HL-60/S4 (cell line): Measurements from ENCODE around the gene PLA2G4D.

Source experiments
- in situ Hi-C: fragments of 300-500 bp; cut with MboI; formaldehyde crosslinking; loops from 2 replicates; pipeline ENCODE4 v1.14.3; 2022; ENCODE audit warnings: low sequenced_read_pairs

Gene PLA2G4D

GRCh38 chr15:42034628-42035434 is 59.5 kb downstream of the PLA2G4D start:
- in situ Hi-C loops = no loop called here

DNA sequence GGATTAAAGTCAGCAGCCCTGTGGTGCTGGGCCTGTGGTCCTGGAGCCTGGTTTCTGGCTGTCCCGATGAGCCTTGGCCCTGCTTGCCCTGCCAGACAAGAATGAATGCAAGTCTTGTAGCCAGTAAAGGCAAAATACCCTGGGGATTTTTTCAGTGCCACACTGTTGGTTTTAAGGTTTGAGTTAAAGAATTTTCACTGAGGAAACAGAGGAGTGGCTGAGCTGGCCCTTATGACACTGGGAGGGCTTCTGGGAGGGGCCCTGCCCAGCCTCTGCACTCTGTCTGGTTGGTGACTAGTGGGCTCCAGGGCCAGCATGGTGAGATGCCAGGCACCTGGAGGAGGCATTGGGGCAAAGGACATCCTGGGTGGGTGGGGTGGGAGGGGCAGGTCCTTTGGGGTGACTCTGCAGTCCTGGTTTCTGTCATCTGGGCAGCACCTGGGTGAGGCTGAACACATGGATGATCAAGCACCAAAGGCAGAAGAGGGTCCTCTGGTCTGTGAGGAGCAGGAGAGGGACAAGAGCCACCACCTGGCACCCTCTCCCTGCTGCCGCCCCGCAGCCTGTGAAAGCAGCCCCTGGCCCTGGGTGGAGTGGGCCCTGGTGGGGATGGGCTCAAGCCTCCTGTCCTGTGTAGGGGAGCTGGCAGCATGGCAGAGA is 61.0 kb downstream of the PLA2G4D start:
- in situ Hi-C loops = no loop called here

DNA sequence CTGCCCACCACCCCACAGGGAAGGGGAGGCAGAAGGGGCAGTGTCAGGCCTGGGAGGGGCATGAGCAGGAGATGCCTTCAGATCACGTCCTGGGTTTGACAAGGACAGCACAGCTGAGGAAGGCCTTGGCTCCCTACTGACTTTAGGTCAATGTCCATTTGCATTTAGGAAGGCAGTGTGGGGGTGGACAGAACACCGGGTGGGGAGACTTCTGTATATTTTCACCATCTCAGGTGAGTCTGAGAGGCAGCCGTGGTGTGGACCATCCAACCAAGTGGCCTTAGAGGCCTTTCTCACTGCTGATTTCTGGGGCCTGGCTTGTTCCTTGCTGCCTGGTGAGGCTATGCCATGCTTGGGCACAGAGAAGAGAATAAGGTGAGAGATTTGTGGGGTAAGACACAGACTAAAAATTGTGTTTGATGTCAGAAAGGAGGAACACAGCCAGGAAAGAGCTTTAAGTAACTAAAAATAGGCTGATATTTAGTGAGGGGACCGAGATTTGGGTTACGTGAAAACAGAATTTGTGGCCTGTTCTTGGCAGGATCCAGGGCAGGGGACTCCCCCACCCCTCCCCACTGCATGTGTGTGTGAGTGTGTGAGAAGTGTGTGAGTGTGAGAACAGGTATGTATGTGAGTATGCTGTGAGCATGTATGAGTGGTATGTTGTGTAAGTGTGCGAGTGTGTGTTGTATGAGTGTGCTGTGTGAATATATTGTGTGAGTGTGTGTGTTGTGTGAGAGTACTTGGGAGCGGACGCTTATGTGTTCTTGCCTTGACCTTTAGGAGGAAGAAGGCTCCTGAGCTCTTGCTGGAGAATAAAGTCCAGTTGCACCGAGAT is 61.8 kb downstream of the PLA2G4D start:
- in situ Hi-C loops = no loop called here

DNA sequence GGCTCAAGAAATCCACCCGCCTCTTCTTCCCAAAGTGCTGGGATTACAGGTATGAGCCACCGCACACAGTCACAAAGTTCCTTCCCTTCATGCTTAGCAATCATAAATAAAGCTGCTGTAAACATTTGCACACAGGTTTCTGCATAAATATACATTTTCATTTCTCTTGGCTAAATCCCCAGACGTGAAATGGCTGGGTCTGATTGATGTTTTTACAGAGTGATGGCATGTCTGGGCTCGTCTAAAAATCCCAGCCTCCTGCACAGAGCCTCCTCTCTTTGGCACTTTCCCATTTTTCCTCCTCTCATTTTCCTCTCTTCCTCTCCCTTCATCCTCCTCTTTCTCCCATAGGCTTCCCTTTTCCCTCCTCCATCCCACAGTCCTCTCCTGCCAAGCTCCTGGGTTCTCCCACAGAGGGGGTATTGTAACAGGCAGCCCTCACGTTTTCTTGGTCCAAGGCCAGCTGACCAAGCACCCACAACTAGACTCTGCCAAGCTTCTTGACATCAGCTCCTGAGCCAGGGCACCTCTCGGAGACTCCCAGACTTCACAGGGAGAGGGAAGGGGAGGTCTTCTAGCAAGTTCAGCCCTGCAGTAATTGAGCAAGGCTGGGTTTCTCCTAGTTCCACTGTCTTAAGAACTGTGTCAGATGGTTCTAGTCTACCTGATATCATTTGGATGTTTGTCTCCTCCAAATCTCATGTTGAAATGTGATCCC is 63.0 kb downstream of the PLA2G4D start:
- in situ Hi-C loops = no loop called here

- in situ Hi-C loops = no loop called here
Measured at GRCh38 chr15:42027521-42027920, 66.8 kb downstream of the PLA2G4D start.

GRCh38 chr15:42024303-42024702 is 70.1 kb downstream of the PLA2G4D start:
- in situ Hi-C loops = no loop called here

DNA sequence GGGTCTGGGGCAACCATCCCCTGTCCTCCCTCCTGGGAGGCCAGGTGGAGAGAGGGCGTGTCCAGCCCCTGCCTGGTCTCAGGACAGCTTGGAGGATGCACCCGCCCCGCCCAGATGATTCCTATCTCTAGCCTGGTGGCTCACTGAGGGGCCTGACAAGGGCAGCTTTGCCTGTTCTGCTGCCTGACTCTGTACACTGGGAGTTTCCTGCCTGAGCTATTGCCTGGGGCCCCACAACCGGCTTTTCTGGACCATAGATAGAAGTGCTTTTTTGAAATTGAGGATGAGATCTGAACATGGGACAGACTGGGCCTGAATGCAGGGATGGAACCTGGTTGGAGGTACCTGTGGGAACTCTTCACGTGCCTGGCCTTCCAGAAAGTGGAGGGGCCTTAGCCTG is 72.8 kb downstream of the PLA2G4D start:
- in situ Hi-C loops = no loop called here

- in situ Hi-C loops = no loop called here
Measured at GRCh38 chr15:42020713-42021273, 73.6 kb downstream of the PLA2G4D start, which contains the start of gene PLA2G4E. PLA2G4E (minus strand) TSS chr15:42021042; CDS start chr15:42021030, 12 bp downstream.

DNA sequence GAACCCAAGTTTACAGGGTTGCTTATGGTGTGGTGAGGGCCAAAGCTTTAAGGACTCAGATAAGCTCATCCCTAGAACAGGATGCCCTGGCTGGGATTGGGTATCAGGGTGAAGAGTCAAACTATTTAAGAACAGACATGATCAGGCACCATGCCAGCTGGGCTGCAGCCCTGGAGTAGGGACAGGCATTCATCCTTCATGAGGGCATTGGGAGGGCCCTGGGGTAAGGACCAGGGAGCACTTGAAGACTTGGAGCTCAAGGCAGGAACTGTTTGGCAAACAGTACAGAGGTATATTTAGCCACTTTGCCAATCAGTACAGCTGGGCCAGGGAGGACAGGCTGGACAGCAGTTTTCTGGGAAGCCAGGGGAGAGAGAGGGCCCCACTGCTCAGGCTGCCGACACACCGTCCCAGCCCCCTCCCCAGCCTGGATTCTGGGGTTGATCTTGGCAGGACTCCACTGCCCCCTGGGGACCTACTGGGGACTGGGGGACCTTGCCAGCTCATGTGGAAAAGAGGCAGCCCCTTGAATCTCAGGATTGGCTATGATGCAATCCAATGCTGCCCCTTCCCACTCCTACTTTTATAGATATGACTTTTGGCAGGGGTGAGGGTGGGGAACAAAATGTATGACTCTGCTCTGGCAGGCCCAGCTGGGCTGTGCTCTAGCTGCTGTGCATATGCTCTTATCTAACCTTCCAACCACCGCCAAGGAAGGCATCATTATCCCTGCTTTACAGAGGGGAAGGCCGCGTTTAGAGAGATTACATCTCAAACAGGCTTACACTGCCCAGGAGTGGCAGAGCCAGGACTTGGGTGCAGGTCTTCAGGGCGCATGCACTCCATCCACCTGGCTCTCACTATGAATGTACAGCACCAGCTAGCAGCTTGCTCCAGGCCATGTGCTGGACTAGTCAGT is 75.8 kb downstream of the PLA2G4D start:
- in situ Hi-C loops = no loop called here
